IMR-90 (cell line): Measurements from ENCODE around the gene ATXN10. TPM values are rescaled to one million over a fixed set of nuclear protein-coding genes. Genes with fewer than 3 reads are reported as not detected.

Experiments used
- ATAC-seq: fragments of 200-7000 bp; cut with Tn5 transposase; 2 replicates; pipeline ENCODE4 v1.9.1; 2020; ENCODE audit warnings: low read depth, mild to moderate bottlenecking, moderate library complexity
- BruUV-seq: library from RNA; stranded (reverse); fragments of 400-500 nt; replicated peaks from 2 replicates; lab custom pipeline; 2021; lab: Mats Ljungman, UMichigan
- CTCF ChIA-PET: fragments of 300-600 bp; formaldehyde crosslinking; extraction: SDS; loops from one replicate; lab custom pipeline; 2021; ENCODE audit warnings: antibody characterized with exemption; lab: Yijun Ruan, JAX
- POLR2A ChIA-PET: fragments of 300-600 bp; sonication (Branson Sonifier 250); formaldehyde crosslinking; loops from one replicate; lab custom pipeline; 2022; ENCODE audit warnings: antibody characterized with exemption; ENCODE audit not compliant: unreplicated experiment; lab: Charles Lee
- DNase-seq: peaks from one replicate; pipeline ENCODE4 v3.0.0; 2013
- H2AFZ ChIP-seq: replicated peaks from 2 replicates; pipeline ENCODE3; 2013; ENCODE audit warnings: low read length, mild to moderate bottlenecking; ENCODE audit not compliant: poor library complexity
- H2AK5ac ChIP-seq: 2 replicates; pipeline ENCODE4 v1.6.1; 2013; ENCODE audit warnings: low read depth, low read length, inconsistent platforms
- H2AK9ac ChIP-seq: replicated peaks from 2 replicates; pipeline ENCODE3; 2013; ENCODE audit warnings: mild to moderate bottlenecking, low read depth, low read length, moderate library complexity; ENCODE audit not compliant: poor library complexity
- H2BK120ac ChIP-seq: 2 replicates; pipeline ENCODE4 v1.6.1; 2013; ENCODE audit warnings: low read depth, low read length, inconsistent platforms
- H2BK15ac ChIP-seq: 3 replicates; pipeline ENCODE4 v1.6.1; 2013; ENCODE audit warnings: low read depth, low read length, inconsistent platforms
- H2BK20ac ChIP-seq: 2 replicates; pipeline ENCODE4 v1.6.1; 2013; ENCODE audit warnings: low read depth, mild to moderate bottlenecking, inconsistent platforms, low read length, moderate library complexity
- H2BK5ac ChIP-seq: 2 replicates; pipeline ENCODE4 v1.6.1; 2013; ENCODE audit warnings: mild to moderate bottlenecking, low read depth, low read length, inconsistent platforms; ENCODE audit not compliant: poor library complexity, severe bottlenecking
- H3K14ac ChIP-seq: replicated peaks from 2 replicates; pipeline ENCODE4 v1.6.1; 2013; ENCODE audit warnings: low read depth, low read length, inconsistent platforms
- H3K18ac ChIP-seq: 2 replicates; pipeline ENCODE4 v1.6.1; 2013; ENCODE audit warnings: low read depth, low read length, control low read depth
- H3K23ac ChIP-seq: 2 replicates; pipeline ENCODE4 v1.6.1; 2013; ENCODE audit warnings: low read depth, low read length, inconsistent platforms
- H3K27ac ChIP-seq: 2 replicates; pipeline ENCODE4 v1.5.1; 2013; ENCODE audit warnings: mild to moderate bottlenecking, control low read depth, low read length; ENCODE audit not compliant: insufficient read depth
- H3K27me3 ChIP-seq: 2 replicates; pipeline ENCODE4 v1.6.1; 2013; ENCODE audit warnings: low read length; ENCODE audit not compliant: control insufficient read depth, insufficient read depth
- H3K36me3 ChIP-seq: 2 replicates; pipeline ENCODE4 v1.6.1; 2013; ENCODE audit warnings: low read length, mixed read lengths; ENCODE audit not compliant: control insufficient read depth, insufficient read depth
- H3K4ac ChIP-seq: 2 replicates; pipeline ENCODE4 v1.6.1; 2013; ENCODE audit warnings: low read depth, low read length, inconsistent platforms
- H3K4me1 ChIP-seq: 2 replicates; pipeline ENCODE4 v1.6.1; 2013; ENCODE audit warnings: low read length, mixed read lengths; ENCODE audit not compliant: control insufficient read depth, insufficient read depth
- H3K4me2 ChIP-seq: 2 replicates; pipeline ENCODE4 v1.6.1; 2013; ENCODE audit warnings: low read depth, mild to moderate bottlenecking, control low read depth, low read length, moderate library complexity
- H3K4me3 ChIP-seq: 2 replicates; pipeline ENCODE4 v1.5.1; 2013; ENCODE audit warnings: low read depth, mild to moderate bottlenecking, control low read depth, low read length, moderate library complexity; ENCODE audit not compliant: insufficient read depth
- H3K56ac ChIP-seq: 2 replicates; pipeline ENCODE4 v1.6.1; 2013; ENCODE audit warnings: low read length, inconsistent platforms; ENCODE audit not compliant: insufficient read depth; ENCODE audit errors: extremely low read depth
- H3K79me1 ChIP-seq, 2 experiments: 2 replicates each; pipeline ENCODE4 v1.6.1; 2013; ENCODE audit warnings: low read length in 2 of 2, inconsistent platforms in 1 of 2, low read depth in 1 of 2
- H3K9ac ChIP-seq: 2 replicates; pipeline ENCODE4 v1.6.1; 2013; ENCODE audit warnings: low read depth, low read length, control low read depth
- H3K9me1 ChIP-seq: 2 replicates; pipeline ENCODE4 v1.6.1; 2013; ENCODE audit warnings: low read length, inconsistent platforms; ENCODE audit not compliant: insufficient read depth
- H3K9me3 ChIP-seq: 2 replicates; pipeline ENCODE4 v1.6.1; 2013; ENCODE audit warnings: low read length; ENCODE audit not compliant: control insufficient read depth, insufficient read depth
- H4K20me1 ChIP-seq: 2 replicates; pipeline ENCODE4 v1.6.1; 2013; ENCODE audit warnings: low read length, inconsistent platforms; ENCODE audit not compliant: insufficient read depth
- H4K5ac ChIP-seq: 2 replicates; pipeline ENCODE4 v1.6.1; 2013; ENCODE audit warnings: mild to moderate bottlenecking, low read depth, low read length, control low read depth
- H4K8ac ChIP-seq, 2 experiments: 2 replicates each; pipeline ENCODE4 v1.6.1; 2013; ENCODE audit warnings: low read depth in 2 of 2, low read length in 2 of 2, control low read depth in 1 of 2, inconsistent platforms in 1 of 2
- H4K91ac ChIP-seq: 2 replicates; pipeline ENCODE4 v1.6.1; 2013; ENCODE audit warnings: low read depth, low read length, inconsistent platforms; ENCODE audit not compliant: insufficient read depth
- CEBPB ChIP-seq: IDR thresholded peaks from 2 replicates; pipeline ENCODE4 v1.6.1; 2012; ENCODE audit warnings: low read depth, low read length, improper control_type of control experiment
- ELK1 ChIP-seq: fragments of 150-350 bp; IDR thresholded peaks from 2 replicates; pipeline ENCODE4 v1.6.1; 2016; ENCODE audit warnings: low read depth, mild to moderate bottlenecking, low read length, moderate library complexity, borderline replicate concordance
- MAZ ChIP-seq: IDR thresholded peaks from 2 replicates; pipeline ENCODE4 v1.6.1; 2012; ENCODE audit warnings: low read depth, mild to moderate bottlenecking, low read length, improper control_type of control experiment, moderate library complexity, borderline replicate concordance
- RAD21 ChIP-seq: IDR thresholded peaks from 2 replicates; pipeline ENCODE4 v1.6.1; 2012; ENCODE audit warnings: low read length, improper control_type of control experiment
- USF2 ChIP-seq: fragments of 150-350 bp; IDR thresholded peaks from 2 replicates; pipeline ENCODE4 v1.6.1; 2017; ENCODE audit warnings: mild to moderate bottlenecking, antibody characterized with exemption, low read length, low read depth
- WGBS, 2 experiments: methylation state at CpG; one replicate each; pipeline versions ENCODE4 v1.1.5 to v1.1.7; 2013; ENCODE audit warnings: missing lambda C conversion rate in 2 of 2; ENCODE audit not compliant: insufficient read length in 1 of 2; ENCODE audit errors: extremely low coverage in 2 of 2; 5-methylcytosine and 5-hydroxymethylcytosine counted together
- dilution Hi-C: fragments of 300-500 bp; cut with HindIII; formaldehyde crosslinking; loops from one replicate; pipeline ENCODE4 v1.14.3; 2018; ENCODE audit warnings: low sequenced_read_pairs; ENCODE audit not compliant: unreplicated experiment
- in situ Hi-C: fragments of 300-500 bp; cut with MboI; formaldehyde crosslinking; loops from 3 replicates; pipeline ENCODE4 v1.14.3; 2019; ENCODE audit warnings: low sequenced_read_pairs, inconsistent platforms, mixed read lengths
- intact Hi-C: fragments of 100-400 bp; cut with micrococcal nuclease; formaldehyde crosslinking; loops from 2 replicates; pipeline ENCODE4 v1.10.0; 2022
- polyA plus RNA-seq, 3 experiments: library from polyadenylated mRNA; depleted of rRNA; stranded (reverse); fragments of >200 nt; gene quantifications; 2 replicates each; pipeline ENCODE4 v1.2.3, GENCODE V29; 2012; ENCODE audit warnings: low replicate concordance in 1 of 3
- total RNA-seq: library from RNA; depleted of rRNA; stranded (reverse); fragments of >200 nt; gene quantifications from 2 replicates; pipeline ENCODE4 v1.2.3, GENCODE V29; 2012

The ATXN10 gene
- total and polyA plus RNA-seq, 2 of the 4 experiments (the other 2 are of a cell fraction), result 116 to 231 TPM

DNA sequence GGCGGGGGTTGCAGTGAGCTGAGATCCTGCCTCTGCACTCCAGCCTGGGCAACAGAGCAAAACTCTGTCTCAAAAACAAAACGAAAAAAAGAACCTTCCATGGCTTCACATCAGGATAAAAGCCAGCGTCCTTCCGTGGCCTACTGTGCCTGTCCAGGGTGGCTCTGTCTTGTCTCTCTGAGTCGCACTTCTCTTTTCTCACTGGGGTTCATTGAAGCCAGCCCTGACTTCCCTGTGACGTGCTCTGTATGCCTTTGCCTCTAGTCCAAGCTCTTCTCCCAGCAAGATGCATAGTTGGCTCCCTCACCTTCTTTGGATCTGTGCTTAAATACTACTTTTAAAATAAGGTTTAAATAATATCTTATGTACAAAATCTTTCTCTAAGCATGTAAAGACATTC, 11.6 kb downstream of the ATXN10 start:
- Histone ChIP-seq H4K91ac (peak overlapping the region; percentile 38; the same call in 1 of the 2 replicates), H3K4me3 (no peak overlapping the region), H2BK120ac (peak overlapping the region; percentile 69; the same call in 1 of the 2 replicates), H2AK9ac (no peak overlapping the region), H2BK5ac (peak overlapping the region; percentile 55), H3K9ac (no peak overlapping the region), H2BK20ac (peak overlapping the region; percentile 30; the same call in 1 of the 2 replicates), H3K4me2 (no peak overlapping the region), H3K23ac (peak overlapping the region; percentile 59; the same call in 1 of the 2 replicates), H3K18ac (peak overlapping the region; percentile 38; the same call in 1 of the 2 replicates), H4K8ac (peak overlapping the region in 1 of 2 experiments; percentile 83; a peak in 3 of 4 replicates), H3K27me3 (no peaks in the 10 kb centered on the region), H4K20me1 (peaks cover 50% of the 10 kb centered on the region), H3K27ac (no peak overlapping the region), H4K5ac (no peak overlapping the region), H3K36me3 (no peaks in the 10 kb centered on the region), H3K9me1 (peaks cover 27% of the 10 kb centered on the region), H2AK5ac (peak overlapping the region; percentile 85), H3K79me1 (peaks cover 17 to 83% of the 10 kb centered on the region in 2 experiments), H3K9me3 (no peaks in the 10 kb centered on the region), H3K56ac (no peak overlapping the region), H2AFZ (no peak overlapping the region), H3K4me1 (peaks cover 39% of the 10 kb centered on the region), H3K14ac (peak overlapping the region; percentile 83; the same call in 1 of the 2 replicates), H3K4ac (peak overlapping the region; percentile 59), H2BK15ac (no peak overlapping the region)
- in situ Hi-C loops, result no loop called here
- POLR2A ChIA-PET, result no interaction called here
- BruUV-seq, result no TSS peak
- no peak for DNase-seq
- no peak for ATAC-seq
- CTCF ChIA-PET, result no interaction called here
- dilution Hi-C loops, result no loop called here
- intact Hi-C loops, result loop anchor here (5.0 kb wide), 1 partner anchor 49 kb away; no protein-coding TSS in a partner anchor
- WGBS, 2 experiments, result 94% methylated on average over 3 of the region's 6 CpGs; no CpG with 5 or more reads in 1 of the 2 experiments
- TF ChIP-seq CEBPB, result no peak
- TF ChIP-seq MAZ, result no peak
- TF ChIP-seq USF2, result no peak
- TF ChIP-seq RAD21, result no peak
- no peak for TF ChIP-seq ELK1
